ENCODE data around the gene TBC1D5.

TBC1D5 gene

GRCh38 chr3:17478673-17479072 is 263.8 kb downstream of the TBC1D5 start:
- TF ChIP-seq CTCF (IDR thresholded peaks at IDR 0.05; ENCODE audit: borderline replicate concordance, insufficient read depth, low read depth, low read length) = no peak
- H3K4me3 ChIP-seq (ENCODE audit: low read depth, low read length) = no peak overlapping the region

DNA sequence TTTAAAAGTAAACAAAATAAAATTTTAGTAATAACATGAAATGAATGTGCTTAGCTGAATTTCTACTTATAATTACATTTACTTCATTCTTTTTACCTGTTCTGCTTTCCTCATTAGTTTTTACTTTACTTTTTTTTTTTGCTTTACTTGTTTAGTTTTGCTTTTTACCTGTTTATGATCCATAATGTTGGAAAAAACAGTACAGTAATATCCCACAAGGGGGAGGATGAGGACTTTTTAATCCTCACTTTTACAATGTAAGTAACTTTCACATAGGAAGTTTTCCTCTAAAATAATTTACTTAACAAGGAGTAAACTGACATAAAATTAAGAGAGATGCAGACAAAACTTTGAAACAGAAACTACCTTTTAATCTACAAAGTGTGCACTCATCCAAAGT is 268.7 kb downstream of the TBC1D5 start:
- TF ChIP-seq CTCF (IDR thresholded peaks at IDR 0.05; ENCODE audit: borderline replicate concordance, insufficient read depth, low read depth, low read length) = no peak
- H3K4me3 ChIP-seq (ENCODE audit: low read depth, low read length) = no peak overlapping the region

- no peak overlapping the region for H3K4me3 ChIP-seq (ENCODE audit: low read depth, low read length)
- TF ChIP-seq CTCF (IDR thresholded peaks at IDR 0.05; ENCODE audit: borderline replicate concordance, insufficient read depth, low read depth, low read length) = no peak
Observed at GRCh38 chr3:17469954-17470353, 272.5 kb downstream of the TBC1D5 start.

GRCh38 chr3:17469520-17469919 is 272.9 kb downstream of the TBC1D5 start:
- no peak overlapping the region for H3K4me3 ChIP-seq (ENCODE audit: low read depth, low read length)
- TF ChIP-seq CTCF (IDR thresholded peaks at IDR 0.05; ENCODE audit: borderline replicate concordance, insufficient read depth, low read depth, low read length) = no peak

DNA sequence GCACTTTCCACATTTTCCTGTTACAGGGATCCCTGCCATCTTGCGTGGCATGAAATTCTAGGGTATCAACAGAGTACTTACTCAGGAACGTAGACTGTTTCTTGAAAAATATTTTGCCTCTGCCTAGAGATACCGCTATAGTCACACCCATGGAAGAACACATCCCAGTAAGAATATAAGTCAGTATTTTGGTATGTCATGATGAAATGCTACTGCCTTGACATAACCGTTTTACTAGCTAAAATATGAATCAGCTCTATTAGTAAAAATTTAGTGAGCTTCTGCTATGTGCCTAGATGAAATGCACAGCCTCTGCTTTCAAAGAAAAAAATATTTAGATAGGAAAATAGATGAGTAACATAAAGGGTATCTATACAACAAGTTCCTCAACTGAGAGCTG is 276.4 kb downstream of the TBC1D5 start:
- TF ChIP-seq CTCF (IDR thresholded peaks at IDR 0.05; ENCODE audit: borderline replicate concordance, insufficient read depth, low read depth, low read length) = no peak

GRCh38 chr3:17459470-17459993 is 282.9 kb downstream of the TBC1D5 start:
- no peak for TF ChIP-seq CTCF (IDR thresholded peaks at IDR 0.05; ENCODE audit: borderline replicate concordance, insufficient read depth, low read depth, low read length)
- no peak overlapping the region for H3K4me3 ChIP-seq (ENCODE audit: low read depth, low read length)

More for the DNA sequence above, 276.4 kb downstream of the TBC1D5 start:
- H3K4me3 ChIP-seq (ENCODE audit: low read depth, low read length) = no peak overlapping the region

DNA sequence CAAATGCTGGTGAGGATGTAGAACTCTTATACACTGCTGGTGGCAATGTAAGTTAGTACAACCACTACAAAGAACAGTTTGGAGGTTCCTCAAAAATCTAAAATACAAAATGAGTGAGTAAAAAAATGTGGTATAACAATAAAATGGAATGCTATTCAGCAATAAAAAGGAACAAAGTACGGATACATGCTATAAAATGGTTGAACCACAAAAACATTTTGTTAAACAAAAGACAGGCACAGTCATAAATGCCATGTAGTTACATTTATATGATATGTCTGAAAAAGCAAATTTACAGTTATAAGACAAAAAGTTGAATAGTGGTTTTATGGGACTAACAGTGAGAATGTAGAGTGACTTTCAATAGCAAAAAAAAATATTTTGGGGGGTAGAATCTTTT is 285.8 kb downstream of the TBC1D5 start:
- TF ChIP-seq CTCF (IDR thresholded peaks at IDR 0.05; ENCODE audit: borderline replicate concordance, insufficient read depth, low read depth, low read length) = no peak

More for the DNA sequence above, 285.8 kb downstream of the TBC1D5 start:
- H3K4me3 ChIP-seq (ENCODE audit: low read depth, low read length) = no peak overlapping the region

All from GM12875 (cell line).